Measurements from ENCODE around the gene RBM5. TPM values are rescaled to one million over a fixed set of nuclear protein-coding genes. Genes with fewer than 3 reads are reported as not detected.

Gene RBM5
- total RNA-seq, 1 donor from 2014 or later: 213 TPM

DNA sequence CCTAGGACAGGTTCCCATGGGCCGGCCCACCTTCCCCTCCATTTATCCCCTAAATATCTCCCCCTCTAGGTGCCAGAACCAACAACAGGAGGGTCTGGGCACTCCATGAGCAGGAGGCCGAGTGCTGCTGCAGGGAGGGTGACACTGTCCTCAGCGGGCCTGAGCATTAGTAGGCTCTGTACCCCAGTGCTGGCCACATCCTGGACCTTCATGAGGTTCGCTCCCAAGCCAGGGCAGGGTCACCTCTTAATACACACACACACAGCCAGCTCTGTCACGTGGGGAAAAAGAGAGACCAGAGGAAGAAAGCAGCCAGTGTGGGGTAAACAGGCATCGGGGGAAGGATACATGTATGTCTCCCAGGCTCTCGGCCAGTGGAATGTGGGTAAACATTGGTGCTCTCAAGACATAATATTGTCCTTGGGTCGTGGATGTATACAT is 38.6 kb downstream of the RBM5 start:
- H3K9me3 Mint-ChIP-seq (ENCODE audit: unreplicated experiment): no peaks in the 10 kb centered on the region
- H3K4me1 Mint-ChIP-seq (ENCODE audit: unreplicated experiment): peaks cover 50% of the 10 kb centered on the region
- H3K36me3 Mint-ChIP-seq (ENCODE audit: unreplicated experiment): no peaks in the 10 kb centered on the region
- no peak for DNase-seq (ENCODE audit: extremely low spot score, unreplicated experiment)
- TF ChIP-seq, protein P1, sequence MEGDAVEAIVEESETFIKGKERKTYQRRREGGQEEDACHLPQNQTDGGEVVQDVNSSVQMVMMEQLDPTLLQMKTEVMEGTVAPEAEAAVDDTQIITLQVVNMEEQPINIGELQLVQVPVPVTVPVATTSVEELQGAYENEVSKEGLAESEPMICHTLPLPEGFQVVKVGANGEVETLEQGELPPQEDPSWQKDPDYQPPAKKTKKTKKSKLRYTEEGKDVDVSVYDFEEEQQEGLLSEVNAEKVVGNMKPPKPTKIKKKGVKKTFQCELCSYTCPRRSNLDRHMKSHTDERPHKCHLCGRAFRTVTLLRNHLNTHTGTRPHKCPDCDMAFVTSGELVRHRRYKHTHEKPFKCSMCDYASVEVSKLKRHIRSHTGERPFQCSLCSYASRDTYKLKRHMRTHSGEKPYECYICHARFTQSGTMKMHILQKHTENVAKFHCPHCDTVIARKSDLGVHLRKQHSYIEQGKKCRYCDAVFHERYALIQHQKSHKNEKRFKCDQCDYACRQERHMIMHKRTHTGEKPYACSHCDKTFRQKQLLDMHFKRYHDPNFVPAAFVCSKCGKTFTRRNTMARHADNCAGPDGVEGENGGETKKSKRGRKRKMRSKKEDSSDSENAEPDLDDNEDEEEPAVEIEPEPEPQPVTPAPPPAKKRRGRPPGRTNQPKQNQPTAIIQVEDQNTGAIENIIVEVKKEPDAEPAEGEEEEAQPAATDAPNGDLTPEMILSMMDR (IDR thresholded peaks at IDR 0.05): no peak
- peak overlapping the region; percentile 47 for H3K27ac Mint-ChIP-seq (ENCODE audit: unreplicated experiment)
- H3K27me3 Mint-ChIP-seq (ENCODE audit: unreplicated experiment): no peaks in the 10 kb centered on the region
- no peak overlapping the region for H3K4me3 Mint-ChIP-seq (ENCODE audit: unreplicated experiment)

DNA sequence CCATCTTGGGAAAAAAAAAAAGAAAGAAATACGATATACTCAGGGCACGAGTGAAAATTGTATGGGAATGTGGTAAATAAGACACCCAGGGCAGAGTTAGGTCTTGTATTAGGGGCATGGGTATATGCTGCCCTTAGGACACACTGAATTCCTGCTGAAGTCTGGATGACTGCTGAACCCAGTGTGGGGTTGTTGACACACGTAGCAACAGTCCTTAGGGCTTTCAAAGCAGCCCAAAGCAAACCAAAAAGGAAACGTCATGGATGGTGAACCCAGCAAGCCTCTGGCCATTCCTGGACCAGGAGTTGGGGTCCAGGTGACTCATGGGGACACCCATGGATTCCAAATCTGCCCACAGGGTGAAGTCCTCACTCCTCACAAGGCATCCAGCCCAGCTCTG is 39.3 kb downstream of the RBM5 start:
- Mint-ChIP-seq H3K36me3 (ENCODE audit: unreplicated experiment) (no peaks in the 10 kb centered on the region), H3K9me3 (ENCODE audit: unreplicated experiment) (no peaks in the 10 kb centered on the region), H3K27ac (ENCODE audit: unreplicated experiment) (peak overlapping the region; percentile 27), H3K4me1 (ENCODE audit: unreplicated experiment) (peaks cover 47% of the 10 kb centered on the region), H3K4me3 (ENCODE audit: unreplicated experiment) (no peak overlapping the region), H3K27me3 (ENCODE audit: unreplicated experiment) (no peaks in the 10 kb centered on the region)
- no peak for DNase-seq (ENCODE audit: extremely low spot score, unreplicated experiment)
- TF ChIP-seq, protein P1 (IDR thresholded peaks at IDR 0.05): no peak

DNA sequence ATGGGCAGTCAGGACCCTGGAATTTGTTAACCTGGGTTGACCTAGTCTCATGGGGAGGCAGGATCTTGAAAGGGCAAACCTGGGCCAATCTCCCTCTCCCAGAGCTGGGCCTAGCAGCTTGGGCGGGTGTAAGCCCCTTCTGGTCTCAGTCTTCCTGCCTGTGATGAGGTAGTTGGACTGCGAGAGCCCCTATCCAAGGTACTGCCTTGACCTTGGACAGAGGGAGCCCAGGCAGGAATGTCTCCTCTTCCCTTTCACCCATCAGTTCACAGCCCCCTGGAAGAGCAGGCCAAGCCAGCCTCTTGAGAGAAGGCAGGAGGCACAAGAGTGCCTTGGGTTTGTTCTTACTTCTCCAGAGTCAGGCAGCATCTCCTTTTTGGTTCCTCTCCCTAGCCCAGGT is 41.7 kb downstream of the RBM5 start:
- H3K27me3 Mint-ChIP-seq (ENCODE audit: unreplicated experiment): no peaks in the 10 kb centered on the region
- no peak overlapping the region for H3K27ac Mint-ChIP-seq (ENCODE audit: unreplicated experiment)
- no peak for DNase-seq (ENCODE audit: extremely low spot score, unreplicated experiment)
- peaks cover 30% of the 10 kb centered on the region for H3K4me1 Mint-ChIP-seq (ENCODE audit: unreplicated experiment)
- H3K36me3 Mint-ChIP-seq (ENCODE audit: unreplicated experiment): no peaks in the 10 kb centered on the region
- no peak overlapping the region for H3K4me3 Mint-ChIP-seq (ENCODE audit: unreplicated experiment)
- TF ChIP-seq, protein P1 (IDR thresholded peaks at IDR 0.05): no peak
- H3K9me3 Mint-ChIP-seq (ENCODE audit: unreplicated experiment): no peaks in the 10 kb centered on the region

DNA sequence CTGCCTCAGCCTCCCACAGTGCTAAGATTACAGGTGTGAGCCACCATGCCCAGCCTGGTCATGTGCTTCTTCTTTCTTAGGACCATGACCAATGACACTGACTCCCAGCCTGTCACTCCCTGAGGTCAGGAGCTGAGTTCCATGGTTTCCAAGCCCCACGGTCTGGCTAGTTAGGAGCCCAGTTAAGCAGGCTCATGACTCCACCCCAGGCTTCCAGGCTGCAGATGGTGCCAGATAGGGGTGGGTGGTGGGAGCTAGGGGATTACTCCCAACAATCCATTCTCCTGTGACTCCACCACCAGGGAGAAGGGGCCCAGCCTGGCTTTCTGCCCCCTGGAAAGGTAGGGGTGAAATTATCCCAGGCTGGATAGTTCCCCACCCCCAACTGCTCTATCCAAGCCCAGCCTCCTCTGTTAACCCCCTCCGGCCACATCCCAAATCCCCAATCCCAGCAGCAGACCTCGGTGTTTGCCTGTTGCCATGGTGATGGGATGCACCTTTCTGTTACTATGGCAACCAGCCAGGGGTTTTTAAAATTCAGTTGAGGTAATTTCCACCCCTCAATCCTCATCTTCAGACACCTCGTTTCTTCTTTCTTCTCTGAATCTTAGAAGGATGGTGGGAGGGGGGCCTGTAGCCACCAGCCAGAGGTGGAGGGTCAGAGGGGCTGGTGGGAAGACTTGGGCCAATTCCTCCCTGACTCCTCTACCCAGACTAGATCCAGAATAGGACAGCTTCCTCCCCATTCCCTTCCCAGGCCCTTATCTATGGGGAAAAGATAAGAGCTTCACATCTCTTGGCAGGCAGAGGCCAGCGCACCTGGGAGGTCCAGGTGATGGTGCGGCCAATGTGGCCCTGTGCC is 43.9 kb downstream of the RBM5 start:
- no peak for DNase-seq (ENCODE audit: extremely low spot score, unreplicated experiment)
- H3K9me3 Mint-ChIP-seq (ENCODE audit: unreplicated experiment): no peaks in the 10 kb centered on the region
- TF ChIP-seq, protein P1 (IDR thresholded peaks at IDR 0.05): no peak
- no peak overlapping the region for H3K27ac Mint-ChIP-seq (ENCODE audit: unreplicated experiment)
- H3K36me3 Mint-ChIP-seq (ENCODE audit: unreplicated experiment): no peaks in the 10 kb centered on the region
- no peak overlapping the region for H3K4me3 Mint-ChIP-seq (ENCODE audit: unreplicated experiment)
- H3K27me3 Mint-ChIP-seq (ENCODE audit: unreplicated experiment): no peaks in the 10 kb centered on the region
- H3K4me1 Mint-ChIP-seq (ENCODE audit: unreplicated experiment): peaks cover 12% of the 10 kb centered on the region

DNA sequence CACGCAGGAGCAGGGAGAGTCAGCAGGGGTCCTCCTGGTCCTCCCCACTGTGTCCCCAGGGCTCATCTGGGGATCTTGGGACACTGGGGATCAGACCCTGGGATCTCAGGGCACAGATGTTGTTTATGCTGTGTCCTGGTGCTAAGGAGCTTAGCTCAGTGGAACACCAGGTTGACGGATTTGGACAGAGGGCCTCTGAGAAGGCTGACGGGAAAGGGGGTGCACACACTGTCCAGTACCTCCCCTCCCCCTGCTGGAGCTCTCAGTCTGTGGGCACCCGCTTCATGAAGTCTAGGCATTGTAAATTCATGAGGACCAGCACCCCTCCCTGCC is 44.5 kb downstream of the RBM5 start:
- H3K9me3 Mint-ChIP-seq (ENCODE audit: unreplicated experiment): no peaks in the 10 kb centered on the region
- H3K27me3 Mint-ChIP-seq (ENCODE audit: unreplicated experiment): no peaks in the 10 kb centered on the region
- H3K36me3 Mint-ChIP-seq (ENCODE audit: unreplicated experiment): no peaks in the 10 kb centered on the region
- H3K4me3 Mint-ChIP-seq (ENCODE audit: unreplicated experiment): no peak overlapping the region
- DNase-seq (ENCODE audit: extremely low spot score, unreplicated experiment): no peak
- H3K4me1 Mint-ChIP-seq (ENCODE audit: unreplicated experiment): peaks cover 8% of the 10 kb centered on the region
- H3K27ac Mint-ChIP-seq (ENCODE audit: unreplicated experiment): no peak overlapping the region
- TF ChIP-seq, protein P1 (IDR thresholded peaks at IDR 0.05): no peak
